ENCODE data around the gene CDK3.

GRCh38 chr17:76000016-76000754 lies 470 bp upstream of the CDK3 start:
- TF ChIP-seq, protein P1, sequence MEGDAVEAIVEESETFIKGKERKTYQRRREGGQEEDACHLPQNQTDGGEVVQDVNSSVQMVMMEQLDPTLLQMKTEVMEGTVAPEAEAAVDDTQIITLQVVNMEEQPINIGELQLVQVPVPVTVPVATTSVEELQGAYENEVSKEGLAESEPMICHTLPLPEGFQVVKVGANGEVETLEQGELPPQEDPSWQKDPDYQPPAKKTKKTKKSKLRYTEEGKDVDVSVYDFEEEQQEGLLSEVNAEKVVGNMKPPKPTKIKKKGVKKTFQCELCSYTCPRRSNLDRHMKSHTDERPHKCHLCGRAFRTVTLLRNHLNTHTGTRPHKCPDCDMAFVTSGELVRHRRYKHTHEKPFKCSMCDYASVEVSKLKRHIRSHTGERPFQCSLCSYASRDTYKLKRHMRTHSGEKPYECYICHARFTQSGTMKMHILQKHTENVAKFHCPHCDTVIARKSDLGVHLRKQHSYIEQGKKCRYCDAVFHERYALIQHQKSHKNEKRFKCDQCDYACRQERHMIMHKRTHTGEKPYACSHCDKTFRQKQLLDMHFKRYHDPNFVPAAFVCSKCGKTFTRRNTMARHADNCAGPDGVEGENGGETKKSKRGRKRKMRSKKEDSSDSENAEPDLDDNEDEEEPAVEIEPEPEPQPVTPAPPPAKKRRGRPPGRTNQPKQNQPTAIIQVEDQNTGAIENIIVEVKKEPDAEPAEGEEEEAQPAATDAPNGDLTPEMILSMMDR (IDR thresholded peaks at IDR 0.05): peak; percentile 25 to 86 (median 68)
- TF ChIP-seq POLR2A (IDR thresholded peaks at IDR 0.05): no peak
